CD4-positive, alpha-beta memory T cell (primary cell): ENCODE measurements around the gene TMF1. TPM values are rescaled to one million over a fixed set of nuclear protein-coding genes. Genes with fewer than 3 reads are reported as not detected.

Source experiments
- CTCF ChIA-PET: fragments of 350-600 bp; sonication (Branson Sonifier 250); formaldehyde crosslinking; loops from one replicate; lab custom pipeline; 2021; ENCODE audit warnings: inconsistent platforms; ENCODE audit not compliant: partially characterized antibody; lab: Charles Lee
- POLR2A ChIA-PET: fragments of 350-600 bp; sonication (Branson Sonifier 250); formaldehyde crosslinking; loops from one replicate; lab custom pipeline; 2021; ENCODE audit not compliant: partially characterized antibody; lab: Charles Lee
- DNase-seq, 5 donors: peaks; one replicate each; pipeline versions ENCODE4 v3.0.0 to v3.0.0-alpha.2; 2020 to 2022; ENCODE audit warnings: mixed read lengths in 1 of 5
- H3K27ac ChIP-seq: one replicate; pipeline ENCODE4 v1.7.0; 2013; ENCODE audit warnings: low read depth, low read length
- H3K27me3 ChIP-seq: 2 replicates; pipeline ENCODE4 v1.7.0; 2013; ENCODE audit warnings: mild to moderate bottlenecking, low read length, moderate library complexity; ENCODE audit not compliant: insufficient read depth
- H3K36me3 ChIP-seq: 2 replicates; pipeline ENCODE4 v1.7.0; 2013; ENCODE audit warnings: mild to moderate bottlenecking, low read length, moderate library complexity; ENCODE audit not compliant: insufficient read depth
- H3K4me1 ChIP-seq: 2 replicates; pipeline ENCODE4 v1.7.0; 2013; ENCODE audit warnings: mild to moderate bottlenecking, low read length, moderate library complexity; ENCODE audit not compliant: insufficient read depth
- H3K4me3 ChIP-seq, 2 donors: one replicate each; pipeline ENCODE4 v1.7.0; 2013; ENCODE audit warnings: low read length in 2 of 2, mild to moderate bottlenecking in 1 of 2
- H3K9me3 ChIP-seq, 2 donors: one replicate each; pipeline ENCODE4 v1.7.0; 2013; ENCODE audit warnings: low read length in 2 of 2, control low read depth in 1 of 2; ENCODE audit not compliant: control insufficient read depth in 1 of 2
- H3K27ac Mint-ChIP-seq, 7 donors: one replicate each; pipeline ENCODE4 v1.8.0; 2020 to 2021; ENCODE audit warnings: mixed read lengths in 7 of 7, mild to moderate bottlenecking in 6 of 7, inconsistent platforms in 3 of 7, moderate library complexity in 3 of 7
- H3K27me3 Mint-ChIP-seq, 2 donors: one replicate each; pipeline ENCODE4 v1.8.0; 2020 to 2021; ENCODE audit warnings: mixed read lengths in 2 of 2
- H3K36me3 Mint-ChIP-seq, 2 donors: one replicate each; pipeline ENCODE4 v1.8.0; 2020 to 2021; ENCODE audit warnings: mixed read lengths in 2 of 2, inconsistent platforms in 1 of 2, mild to moderate bottlenecking in 1 of 2
- H3K4me1 Mint-ChIP-seq, 4 donors: one replicate each; pipeline ENCODE4 v1.8.0; 2020 to 2021; ENCODE audit warnings: mixed read lengths in 4 of 4, mild to moderate bottlenecking in 1 of 4
- H3K4me3 Mint-ChIP-seq, 8 donors: one replicate each; pipeline ENCODE4 v1.8.0; 2020 to 2021; ENCODE audit warnings: mixed read lengths in 8 of 8, mild to moderate bottlenecking in 7 of 8, moderate library complexity in 6 of 8, inconsistent platforms in 3 of 8
- H3K9me3 Mint-ChIP-seq, 8 donors: one replicate each; pipeline ENCODE4 v1.8.0; 2020 to 2021; ENCODE audit warnings: mixed read lengths in 8 of 8, mild to moderate bottlenecking in 5 of 8, inconsistent platforms in 3 of 8, moderate library complexity in 1 of 8
- intact Hi-C: fragments of 100-400 bp; cut with micrococcal nuclease; formaldehyde crosslinking; loops from one replicate; pipeline ENCODE4 v1.15.1; 2023
- polyA plus RNA-seq, 2 donors: library from polyadenylated mRNA; unstranded; fragments of 300-500 nt; fragmentation: Illumina TruSeq; gene quantifications; one replicate each; pipeline ENCODE4 v1.2.3, GENCODE V29; 2021
- total RNA-seq, 2 experiments: library from RNA; stranded (reverse); gene quantifications; one replicate each; pipeline ENCODE4 v1.2.3, GENCODE V29; 2021

Gene TMF1
- total and polyA plus RNA-seq, 4 experiments from 2014 or later, result 42.8 to 61.0 (median 50.8) TPM

GRCh38 chr3:69065318-69065964 lies 13.3 kb upstream of the TMF1 start:
- ChIA-PET POLR2A (interaction anchor here (0.7 to 10.3 kb wide), 5 partner anchors 13 to 41 kb away, joined by 3 to 208 read pairs (median 14); partner anchors contain the start of genes ARL6IP5, TMF1 and UBA3), CTCF (interaction anchor here (0.6 to 2.1 kb wide), 10 partner anchors 8 to 52 kb away, joined by 3 to 5 read pairs (median 3); partner anchors contain the start of gene EOGT)
- peak in 4 of 5 donors; percentile 48 to 56 (median 52) for DNase-seq
- H3K4me3 Mint-ChIP-seq, result peak overlapping the region in 7 of 8 donors; percentile 6 to 83 (median 75)
- Histone ChIP-seq H3K27ac (peak overlapping the region; percentile 27), H3K9me3 (no peaks in the 10 kb centered on the region), H3K4me1 (peaks cover 43% of the 10 kb centered on the region), H3K36me3 (peaks cover 14% of the 10 kb centered on the region), H3K4me3 (no peak overlapping the region), H3K27me3 (no peaks in the 10 kb centered on the region)
- peaks cover 0 to 4% (median 0%) of the 10 kb centered on the region in 8 donors for H3K9me3 Mint-ChIP-seq
- H3K36me3 Mint-ChIP-seq, result peaks cover 31 to 35% of the 10 kb centered on the region in 2 donors
- no peaks in the 10 kb centered on the region for H3K27me3 Mint-ChIP-seq
- peak overlapping the region; percentile 41 to 94 (median 86) for H3K27ac Mint-ChIP-seq
- intact Hi-C loops, result loop anchor here (1.0 kb wide), 1 partner anchor 9 kb away; no protein-coding TSS in a partner anchor
- H3K4me1 Mint-ChIP-seq, result peaks cover 26 to 53% (median 36%) of the 10 kb centered on the region in 4 donors

GRCh38 chr3:69063636-69064035 lies 11.5 kb upstream of the TMF1 start:
- H3K36me3 Mint-ChIP-seq, result peaks cover 43 to 44% of the 10 kb centered on the region in 2 donors

GRCh38 chr3:69059688-69060087 lies 7.6 kb upstream of the TMF1 start:
- H3K36me3 ChIP-seq, result peaks cover 28% of the 10 kb centered on the region
- Mint-ChIP-seq H3K4me3 (peak overlapping the region in 1 of 8 donors; percentile 1), H3K27ac (peak overlapping the region; percentile 48 to 96 (median 89)), H3K27me3 (no peaks in the 10 kb centered on the region), H3K9me3 (peaks cover 0 to 4% (median 0%) of the 10 kb centered on the region in 8 donors), H3K36me3 (peaks cover 44 to 58% of the 10 kb centered on the region in 2 donors), H3K4me1 (peaks cover 30 to 62% (median 39%) of the 10 kb centered on the region in 4 donors)
- no peak overlapping the region for H3K4me3 ChIP-seq
- ChIA-PET POLR2A (interaction anchor here (1.2 to 10.3 kb wide), 5 partner anchors 8 to 40 kb away, joined by 3 to 208 read pairs (median 8); partner anchors contain the start of genes ARL6IP5, TMF1 and UBA3), CTCF (interaction anchor here (1.4 to 2.1 kb wide), 2 partner anchors 19 to 247 kb away, joined by 4 read pairs; no protein-coding TSS in a partner anchor)
- H3K27ac ChIP-seq, result peak overlapping the region; percentile 17
- H3K9me3 ChIP-seq, result no peaks in the 10 kb centered on the region
- H3K4me1 ChIP-seq, result peaks cover 45% of the 10 kb centered on the region
- intact Hi-C loops, result no loop called here
- H3K27me3 ChIP-seq, result no peaks in the 10 kb centered on the region
- no peak for DNase-seq

More at GRCh38 chr3:69063636-69064035, 11.5 kb upstream of the TMF1 start:
- Histone ChIP-seq H3K27ac (peak overlapping the region; percentile 44), H3K4me1 (peaks cover 54% of the 10 kb centered on the region), H3K4me3 (no peak overlapping the region), H3K27me3 (no peaks in the 10 kb centered on the region), H3K9me3 (no peaks in the 10 kb centered on the region), H3K36me3 (peaks cover 15% of the 10 kb centered on the region)
- H3K9me3 Mint-ChIP-seq, result peaks cover 0 to 4% (median 0%) of the 10 kb centered on the region in 8 donors
- H3K27ac Mint-ChIP-seq, result peak overlapping the region; percentile 60 to 97 (median 84)
- peak overlapping the region in 6 of 8 donors; percentile 45 to 80 (median 74) for H3K4me3 Mint-ChIP-seq
- DNase-seq, result peak in 3 of 5 donors; percentile 30 to 36 (median 30)
- CTCF ChIA-PET, result interaction anchor here (1.2 to 1.9 kb wide), 4 partner anchors 10 to 39 kb away, joined by 3 to 4 read pairs (median 4); no protein-coding TSS in a partner anchor
- POLR2A ChIA-PET, result interaction anchor here (0.9 to 10.3 kb wide), 5 partner anchors 11 to 50 kb away, joined by 4 to 208 read pairs (median 7); partner anchors contain the start of genes ARL6IP5, EOGT, TMF1 and UBA3
- H3K27me3 Mint-ChIP-seq, result no peaks in the 10 kb centered on the region
- peaks cover 36 to 63% (median 47%) of the 10 kb centered on the region in 4 donors for H3K4me1 Mint-ChIP-seq
- intact Hi-C loops, result no loop called here

GRCh38 chr3:69058947-69059224 lies 6.8 kb upstream of the TMF1 start:
- intact Hi-C loops, result no loop called here
- H3K36me3 Mint-ChIP-seq, result peaks cover 44 to 58% of the 10 kb centered on the region in 2 donors

GRCh38 chr3:69058180-69058946 lies 6.2 kb upstream of the TMF1 start:
- ChIA-PET POLR2A (interaction anchor here (0.7 to 10.3 kb wide), 3 partner anchors 20 to 35 kb away, joined by 3 to 208 read pairs (median 46); partner anchors contain the start of genes ARL6IP5 and UBA3), CTCF (interaction anchor here (0.9 to 1.9 kb wide), 5 partner anchors 12 to 61 kb away, joined by 3 to 5 read pairs (median 4); no protein-coding TSS in a partner anchor)
- peaks cover 19 to 48% (median 28%) of the 10 kb centered on the region in 4 donors for H3K4me1 Mint-ChIP-seq
- Histone ChIP-seq H3K36me3 (peaks cover 29% of the 10 kb centered on the region), H3K27me3 (no peaks in the 10 kb centered on the region), H3K4me1 (peaks cover 32% of the 10 kb centered on the region), H3K27ac (peak overlapping the region; percentile 17), H3K9me3 (no peaks in the 10 kb centered on the region), H3K4me3 (no peak overlapping the region)
- H3K27me3 Mint-ChIP-seq, result no peaks in the 10 kb centered on the region
- peak in 4 of 5 donors; percentile 33 to 55 (median 45) for DNase-seq
- intact Hi-C loops, result no loop called here
- peak overlapping the region in 7 of 8 donors; percentile 27 to 75 (median 65) for H3K4me3 Mint-ChIP-seq
- peak overlapping the region; percentile 83 to 96 (median 89) for H3K27ac Mint-ChIP-seq
- H3K9me3 Mint-ChIP-seq, result peaks cover 0 to 4% (median 0%) of the 10 kb centered on the region in 8 donors
- H3K36me3 Mint-ChIP-seq, result peaks cover 41 to 55% of the 10 kb centered on the region in 2 donors

More at GRCh38 chr3:69058947-69059224, 6.8 kb upstream of the TMF1 start:
- Histone ChIP-seq H3K27ac (peak overlapping the region; percentile 17), H3K9me3 (no peaks in the 10 kb centered on the region), H3K27me3 (no peaks in the 10 kb centered on the region), H3K4me1 (peaks cover 37% of the 10 kb centered on the region), H3K4me3 (no peak overlapping the region), H3K36me3 (peaks cover 29% of the 10 kb centered on the region)
- H3K27me3 Mint-ChIP-seq, result no peaks in the 10 kb centered on the region
- peaks cover 24 to 54% (median 33%) of the 10 kb centered on the region in 4 donors for H3K4me1 Mint-ChIP-seq
- H3K9me3 Mint-ChIP-seq, result peaks cover 0 to 4% (median 0%) of the 10 kb centered on the region in 8 donors
- ChIA-PET CTCF (interaction anchor here (0.9 to 2.1 kb wide), 4 partner anchors 11 to 33 kb away, joined by 3 to 5 read pairs (median 4); no protein-coding TSS in a partner anchor), POLR2A (interaction anchor here (0.7 to 10.3 kb wide), 3 partner anchors 20 to 35 kb away, joined by 3 to 208 read pairs (median 46); partner anchors contain the start of genes ARL6IP5 and UBA3)
- no peak for DNase-seq
- peak overlapping the region; percentile 83 to 96 (median 89) for H3K27ac Mint-ChIP-seq
- peak overlapping the region in 6 of 8 donors; percentile 44 to 75 (median 68) for H3K4me3 Mint-ChIP-seq

- Mint-ChIP-seq H3K4me3 (peak overlapping the region; percentile 94 to 99 (median 98)), H3K4me1 (peaks cover 28 to 64% (median 39%) of the 10 kb centered on the region in 4 donors), H3K9me3 (peaks cover 0 to 2% (median 0%) of the 10 kb centered on the region in 8 donors), H3K27me3 (no peaks in the 10 kb centered on the region), H3K36me3 (peaks cover 18 to 51% of the 10 kb centered on the region in 2 donors), H3K27ac (peak overlapping the region; percentile 97 to 100 (median 99))
- Histone ChIP-seq H3K27ac (peak overlapping the region; percentile 96), H3K27me3 (no peaks in the 10 kb centered on the region), H3K9me3 (no peaks in the 10 kb centered on the region), H3K4me3 (peak overlapping the region; percentile 82 to 98), H3K36me3 (peaks cover 21% of the 10 kb centered on the region), H3K4me1 (peaks cover 45% of the 10 kb centered on the region)
- intact Hi-C loops, result loop anchor here (1.0 to 2.0 kb wide), 4 partner anchors 28 to 146 kb away; partner anchors contain the start of genes ARL6IP5, EOGT and UBA3
- no peak for DNase-seq
- ChIA-PET CTCF (interaction anchor here (1.0 to 6.0 kb wide), 6 partner anchors 21 to 42 kb away, joined by 3 to 33 read pairs (median 4); partner anchors contain the start of genes ARL6IP5 and EOGT), POLR2A (interaction anchor here (0.6 to 6.8 kb wide), 14 partner anchors 8 to 147 kb away, joined by 3 to 287 read pairs (median 6); partner anchors contain the start of genes ARL6IP5 and UBA3)
Measured at GRCh38 chr3:69052472-69052898, 352 bp upstream of the TMF1 start.
